ENCODE results near the gene SH3RF2.
"Not testable (repeated sequence)": the region's sequence is repeated elsewhere in the genome, so short reads cannot be mapped to it uniquely, and the experiment has no call there.

SH3RF2 gene

GRCh38 chr5:145980259-145980658 is 43.9 kb downstream of the SH3RF2 start:
- no peak for DNase-seq

GRCh38 chr5:145980718-145981117 is 44.3 kb downstream of the SH3RF2 start:
- DNase-seq = no peak

GRCh38 chr5:145981589-145982571 is 45.5 kb downstream of the SH3RF2 start:
- DNase-seq = no peak

- no peak for DNase-seq
Measured at GRCh38 chr5:145982572-145983318, 46.4 kb downstream of the SH3RF2 start.

GRCh38 chr5:145983446-145983845 is 47.1 kb downstream of the SH3RF2 start:
- no peak for DNase-seq

- no peak for DNase-seq
Measured at GRCh38 chr5:145984072-145984471, 47.7 kb downstream of the SH3RF2 start.

GRCh38 chr5:145987856-145988255 is 51.5 kb downstream of the SH3RF2 start:
- DNase-seq = no peak

- no peak for DNase-seq
Measured at GRCh38 chr5:145988993-145989392, 52.6 kb downstream of the SH3RF2 start.

GRCh38 chr5:145989428-145989827 is 53.0 kb downstream of the SH3RF2 start:
- no peak for DNase-seq

- no peak for DNase-seq
Measured at GRCh38 chr5:145990170-145990569, 53.8 kb downstream of the SH3RF2 start.

- DNase-seq = no peak
Measured at GRCh38 chr5:145991044-145991575, 54.7 kb downstream of the SH3RF2 start.

- not testable (repeated sequence) for DNase-seq
Measured at GRCh38 chr5:145993538-145993937, 57.2 kb downstream of the SH3RF2 start.

- no peak for DNase-seq
Measured at GRCh38 chr5:145996135-145996534, 59.8 kb downstream of the SH3RF2 start.

- DNase-seq = no peak
Measured at GRCh38 chr5:145999208-145999607, 62.8 kb downstream of the SH3RF2 start.

GRCh38 chr5:146000072-146000471 is 63.7 kb downstream of the SH3RF2 start:
- no peak for DNase-seq

GRCh38 chr5:146001544-146002190 is 65.3 kb downstream of the SH3RF2 start:
- DNase-seq = no peak

GRCh38 chr5:146002491-146002890 is 66.1 kb downstream of the SH3RF2 start:
- DNase-seq = no peak

- no peak for DNase-seq
Measured at GRCh38 chr5:146003852-146004251, 67.5 kb downstream of the SH3RF2 start.

- no peak for DNase-seq
Measured at GRCh38 chr5:146005264-146005663, 68.9 kb downstream of the SH3RF2 start.

- no peak for DNase-seq
Measured at GRCh38 chr5:146005723-146006122, 69.3 kb downstream of the SH3RF2 start.

- no peak for DNase-seq
Measured at GRCh38 chr5:146006470-146007190, 70.3 kb downstream of the SH3RF2 start.

GRCh38 chr5:146007270-146007669 is 70.9 kb downstream of the SH3RF2 start:
- no peak for DNase-seq

All from activated CD8-positive, alpha-beta memory T cell treated with anti-CD3 and anti-CD28 coated beads for 24 hours (primary cell).